ENCODE results near the gene FBXL19. TPM values are rescaled to one million over a fixed set of nuclear protein-coding genes. Genes with fewer than 3 reads are reported as not detected.
A peak's percentile ranks its signal among the peaks of the same experiment; 100 is the strongest.

The FBXL19 gene

GRCh38 chr16:30996985-30997724, 73.8 kb downstream of the FBXL19 start:
- Histone ChIP-seq H3K79me2 (ENCODE audit: control insufficient read depth, insufficient read depth, low read length) (no peaks in the 10 kb centered on the region), H3K36me3 (ENCODE audit: control insufficient read depth, insufficient read depth, low read length) (no peaks in the 10 kb centered on the region), H4K5ac (ENCODE audit: low read length) (no peak overlapping the region), H2BK120ac (ENCODE audit: low read depth, low read length) (no peak overlapping the region), H2BK15ac (replicated peaks; ENCODE audit: low read depth) (no peak overlapping the region), H3K27ac (ENCODE audit: low read depth, low read length) (no peak overlapping the region), H3K4ac (ENCODE audit: low read depth, low read length) (no peak overlapping the region), H2BK5ac (ENCODE audit: low read length) (peak overlapping the region; percentile 35), H3K4me2 (ENCODE audit: low read length) (peak overlapping the region; percentile 100), H3K56ac (ENCODE audit: low read length) (peak overlapping the region; percentile 93), H2AK5ac (ENCODE audit: low read length) (no peak overlapping the region), H3K27me3 (ENCODE audit: insufficient read depth, low read length, poor library complexity) (no peaks in the 10 kb centered on the region), H3K4me3 (ENCODE audit: low read length) (peak overlapping the region; percentile 64), H3K9ac (ENCODE audit: low read length) (peak overlapping the region; percentile 90), H3K79me1 (ENCODE audit: low read length) (no peaks in the 10 kb centered on the region), H4K8ac (ENCODE audit: low read depth, low read length) (no peak overlapping the region), H3K23ac (ENCODE audit: low read length) (no peak overlapping the region), H3K18ac (ENCODE audit: low read length) (peak overlapping the region; percentile 9), H3K4me1 (ENCODE audit: control insufficient read depth, low read depth, low read length) (peaks cover 1% of the 10 kb centered on the region)
- peak; percentile 85 for DNase-seq
- WGBS (ENCODE audit: extremely low coverage, insufficient coverage, low lambda C conversion rate), result no CpG with 5 or more reads among the region's 60 CpGs

DNA sequence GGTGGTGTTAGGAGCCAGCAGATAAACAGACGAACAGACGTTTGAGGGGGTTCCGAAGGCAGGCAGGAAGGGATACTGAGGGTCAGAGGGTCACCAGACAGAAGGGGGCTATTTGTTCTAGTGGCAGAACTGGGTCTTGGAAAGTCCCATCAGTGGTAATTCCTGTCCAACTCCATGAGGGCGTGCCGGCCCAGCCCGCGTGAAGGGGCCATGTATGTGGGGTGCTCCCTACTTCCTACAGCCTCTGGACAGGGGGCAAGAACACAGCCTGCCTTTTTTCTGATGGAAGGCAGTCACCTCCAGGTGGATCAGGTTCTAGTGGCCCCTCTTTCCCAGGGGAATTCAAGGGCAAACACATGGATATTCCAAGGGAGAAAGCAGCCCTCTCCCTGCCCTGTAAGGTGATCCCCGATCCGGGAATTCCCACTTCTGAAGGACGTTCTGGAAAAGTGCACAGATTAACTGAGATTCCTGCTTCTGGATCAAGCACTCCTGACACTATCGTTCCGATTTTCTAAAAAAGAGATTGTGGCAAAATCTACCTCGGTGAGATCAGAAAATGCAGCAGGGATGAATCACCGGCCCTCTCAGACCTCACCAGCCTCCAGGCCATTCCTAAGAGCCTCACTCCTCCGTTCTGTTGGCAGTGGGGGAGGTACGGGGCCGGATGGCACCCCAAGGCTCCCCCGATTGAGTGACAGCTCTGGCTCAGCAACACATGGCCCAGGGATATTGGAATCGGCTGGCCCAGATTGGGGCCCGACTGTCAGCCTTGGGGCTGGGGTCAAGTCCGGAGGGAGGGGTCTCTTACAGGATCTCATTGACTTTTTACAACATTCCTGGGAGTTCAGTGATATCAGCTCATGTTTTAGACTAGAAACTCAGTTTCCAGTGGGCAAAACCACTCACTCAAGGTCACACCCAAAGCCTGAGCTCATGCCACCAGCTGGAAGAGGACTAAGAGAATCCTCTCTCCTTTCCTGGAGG, 74.6 kb downstream of the FBXL19 start:
- H2AK5ac ChIP-seq (ENCODE audit: low read length), result no peak overlapping the region
- peak overlapping the region; percentile 90 for H3K9ac ChIP-seq (ENCODE audit: low read length)
- H3K18ac ChIP-seq (ENCODE audit: low read length), result no peak overlapping the region
- no peak overlapping the region for H4K5ac ChIP-seq (ENCODE audit: low read length)
- no peak overlapping the region for H2BK120ac ChIP-seq (ENCODE audit: low read depth, low read length)
- H3K4me1 ChIP-seq (ENCODE audit: control insufficient read depth, low read depth, low read length), result peaks cover 1% of the 10 kb centered on the region
- H2BK15ac ChIP-seq (replicated peaks; ENCODE audit: low read depth), result no peak overlapping the region
- H3K79me1 ChIP-seq (ENCODE audit: low read length), result no peaks in the 10 kb centered on the region
- H3K27me3 ChIP-seq (ENCODE audit: insufficient read depth, low read length, poor library complexity), result no peaks in the 10 kb centered on the region
- H3K4me2 ChIP-seq (ENCODE audit: low read length), result peak overlapping the region; percentile 98
- no peak overlapping the region for H3K27ac ChIP-seq (ENCODE audit: low read depth, low read length)
- H3K36me3 ChIP-seq (ENCODE audit: control insufficient read depth, insufficient read depth, low read length), result no peaks in the 10 kb centered on the region
- H3K56ac ChIP-seq (ENCODE audit: low read length), result peak overlapping the region; percentile 92
- H3K4ac ChIP-seq (ENCODE audit: low read depth, low read length), result no peak overlapping the region
- H3K4me3 ChIP-seq (ENCODE audit: low read length), result peak overlapping the region; percentile 64
- H3K79me2 ChIP-seq (ENCODE audit: control insufficient read depth, insufficient read depth, low read length), result no peaks in the 10 kb centered on the region
- H3K23ac ChIP-seq (ENCODE audit: low read length), result no peak overlapping the region
- H2BK5ac ChIP-seq (ENCODE audit: low read length), result peak overlapping the region; percentile 35
- DNase-seq, result peak; percentile 63
- H4K8ac ChIP-seq (ENCODE audit: low read depth, low read length), result no peak overlapping the region
- no CpG with 5 or more reads among the region's 21 CpGs for WGBS (ENCODE audit: extremely low coverage, insufficient coverage, low lambda C conversion rate)

Small RNA genes lying within 50 kb of the gene (small RNA-seq; reads per million reads assigned to genes)
- not detected for gene AC135048.1 (ENCODE audit: insufficient read depth)
- not detected for gene MIR4519 (ENCODE audit: insufficient read depth)
- not detected for gene MIR762 (ENCODE audit: insufficient read depth)

Data from mesendoderm (in vitro differentiated cells).